WTC11 (cell line): ENCODE results near the gene GLRX. TPM values are rescaled to one million over a fixed set of nuclear protein-coding genes. Genes with fewer than 3 reads are reported as not detected.

Source experiments
- FOXP1 ChIP-seq: sonication (generic); formaldehyde crosslinking; IDR thresholded peaks from 2 replicates; pipeline ENCODE4 v1.8.0; 2022; ENCODE audit warnings: missing genetic modification reagents, mild to moderate bottlenecking, moderate library complexity, borderline replicate concordance
- HMGA2 ChIP-seq: fragments of 250-450 bp; sonication (Bioruptor Pico); IDR thresholded peaks from 2 replicates; pipeline ENCODE4 v1.4.0; 2021; ENCODE audit warnings: mild to moderate bottlenecking, moderate library complexity
- MXD4 ChIP-seq: fragments of 250-450 bp; sonication (Bioruptor Pico); IDR thresholded peaks from 2 replicates; pipeline ENCODE4 v1.8.0; 2021; ENCODE audit warnings: mild to moderate bottlenecking, moderate library complexity, borderline replicate concordance
- NFATC4 ChIP-seq: fragments of 250-450 bp; sonication (Bioruptor Pico); IDR thresholded peaks from 2 replicates; pipeline ENCODE4 v1.9.0; 2021; ENCODE audit warnings: mild to moderate bottlenecking
- NR3C1 ChIP-seq: sonication (generic); formaldehyde crosslinking; conservative IDR thresholded peaks from 2 replicates; pipeline ENCODE4 v1.8.1; 2023; ENCODE audit warnings: low read depth, mild to moderate bottlenecking, missing genetic modification reagents
- SOX15 ChIP-seq: fragments of 250-450 bp; sonication (Bioruptor Pico); IDR thresholded peaks from 2 replicates; pipeline ENCODE4 v1.9.0; 2021; ENCODE audit warnings: mild to moderate bottlenecking
- SP1 ChIP-seq: sonication (generic); formaldehyde crosslinking; conservative IDR thresholded peaks from 2 replicates; pipeline ENCODE4 v1.8.1; 2022; ENCODE audit warnings: missing genetic modification reagents
- total RNA-seq: library from RNA; stranded (reverse); gene quantifications from 3 replicates; pipeline ENCODE4 v1.2.3, GENCODE V29; 2021
- TF ChIP-seq, protein P1 (sequence below): sonication (generic); formaldehyde crosslinking; IDR thresholded peaks from 2 replicates; pipeline ENCODE4 v1.8.1; 2022; ENCODE audit warnings: low read depth, missing genetic modification reagents, borderline replicate concordance
- TF ChIP-seq, protein P2 (sequence below): fragments of 250-450 bp; sonication (Bioruptor Pico); IDR thresholded peaks from 2 replicates; pipeline ENCODE4 v1.9.0; 2021; ENCODE audit warnings: mild to moderate bottlenecking
- TF ChIP-seq, protein P3 (sequence below): sonication (generic); formaldehyde crosslinking; IDR thresholded peaks from 2 replicates; pipeline ENCODE4 v1.8.1; 2023; ENCODE audit warnings: mild to moderate bottlenecking, missing genetic modification reagents
- TF ChIP-seq, protein P4 (sequence below): sonication (generic); formaldehyde crosslinking; conservative IDR thresholded peaks from 2 replicates; pipeline ENCODE4 v1.8.1; 2022; ENCODE audit warnings: mild to moderate bottlenecking, missing genetic modification reagents
- TF ChIP-seq, protein P5 (sequence below): sonication (generic); formaldehyde crosslinking; IDR thresholded peaks from 2 replicates; pipeline ENCODE4 v1.8.1; 2023; ENCODE audit warnings: mild to moderate bottlenecking, moderate library complexity, missing genetic modification reagents
- TF ChIP-seq, protein P6 (sequence below): sonication (generic); formaldehyde crosslinking; IDR thresholded peaks from 2 replicates; pipeline ENCODE4 v1.8.0; 2022; ENCODE audit warnings: mild to moderate bottlenecking, missing genetic modification reagents

The GLRX gene
- total RNA-seq, 1 experiment from 2014 or later = 15.9 TPM

DNA sequence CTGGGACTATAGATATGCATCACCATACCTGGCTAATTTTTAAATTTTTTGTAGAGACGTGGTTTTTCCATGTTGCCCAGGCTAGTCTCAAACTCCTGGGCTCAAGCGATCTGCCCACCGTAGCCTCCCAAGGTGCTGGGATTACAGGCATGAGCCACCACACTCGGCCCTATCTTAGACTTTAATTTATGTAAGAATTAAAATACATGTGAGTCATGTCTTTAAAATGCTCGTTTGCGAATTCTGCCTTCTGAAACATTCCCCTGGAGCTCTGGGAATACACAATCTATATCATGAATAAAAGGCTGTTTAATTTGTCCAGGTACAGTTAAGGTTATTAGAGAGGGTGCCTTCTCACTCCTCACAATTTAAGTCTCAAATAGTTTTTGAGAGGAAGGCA lies 58.6 kb downstream of the GLRX start (continued):
- TF ChIP-seq, protein P1, sequence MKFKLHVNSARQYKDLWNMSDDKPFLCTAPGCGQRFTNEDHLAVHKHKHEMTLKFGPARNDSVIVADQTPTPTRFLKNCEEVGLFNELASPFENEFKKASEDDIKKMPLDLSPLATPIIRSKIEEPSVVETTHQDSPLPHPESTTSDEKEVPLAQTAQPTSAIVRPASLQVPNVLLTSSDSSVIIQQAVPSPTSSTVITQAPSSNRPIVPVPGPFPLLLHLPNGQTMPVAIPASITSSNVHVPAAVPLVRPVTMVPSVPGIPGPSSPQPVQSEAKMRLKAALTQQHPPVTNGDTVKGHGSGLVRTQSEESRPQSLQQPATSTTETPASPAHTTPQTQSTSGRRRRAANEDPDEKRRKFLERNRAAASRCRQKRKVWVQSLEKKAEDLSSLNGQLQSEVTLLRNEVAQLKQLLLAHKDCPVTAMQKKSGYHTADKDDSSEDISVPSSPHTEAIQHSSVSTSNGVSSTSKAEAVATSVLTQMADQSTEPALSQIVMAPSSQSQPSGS (CRISPR knock-in tag) = no peak
- TF ChIP-seq, protein P2, sequence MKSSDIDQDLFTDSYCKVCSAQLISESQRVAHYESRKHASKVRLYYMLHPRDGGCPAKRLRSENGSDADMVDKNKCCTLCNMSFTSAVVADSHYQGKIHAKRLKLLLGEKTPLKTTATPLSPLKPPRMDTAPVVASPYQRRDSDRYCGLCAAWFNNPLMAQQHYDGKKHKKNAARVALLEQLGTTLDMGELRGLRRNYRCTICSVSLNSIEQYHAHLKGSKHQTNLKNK = no peak
- TF ChIP-seq, protein P3, sequence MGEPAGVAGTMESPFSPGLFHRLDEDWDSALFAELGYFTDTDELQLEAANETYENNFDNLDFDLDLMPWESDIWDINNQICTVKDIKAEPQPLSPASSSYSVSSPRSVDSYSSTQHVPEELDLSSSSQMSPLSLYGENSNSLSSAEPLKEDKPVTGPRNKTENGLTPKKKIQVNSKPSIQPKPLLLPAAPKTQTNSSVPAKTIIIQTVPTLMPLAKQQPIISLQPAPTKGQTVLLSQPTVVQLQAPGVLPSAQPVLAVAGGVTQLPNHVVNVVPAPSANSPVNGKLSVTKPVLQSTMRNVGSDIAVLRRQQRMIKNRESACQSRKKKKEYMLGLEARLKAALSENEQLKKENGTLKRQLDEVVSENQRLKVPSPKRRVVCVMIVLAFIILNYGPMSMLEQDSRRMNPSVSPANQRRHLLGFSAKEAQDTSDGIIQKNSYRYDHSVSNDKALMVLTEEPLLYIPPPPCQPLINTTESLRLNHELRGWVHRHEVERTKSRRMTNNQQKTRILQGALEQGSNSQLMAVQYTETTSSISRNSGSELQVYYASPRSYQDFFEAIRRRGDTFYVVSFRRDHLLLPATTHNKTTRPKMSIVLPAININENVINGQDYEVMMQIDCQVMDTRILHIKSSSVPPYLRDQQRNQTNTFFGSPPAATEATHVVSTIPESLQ (CRISPR knock-in tag) = no peak
- no peak for TF ChIP-seq NR3C1
- TF ChIP-seq SP1 (CRISPR knock-in tag) = no peak
- TF ChIP-seq, protein P4, sequence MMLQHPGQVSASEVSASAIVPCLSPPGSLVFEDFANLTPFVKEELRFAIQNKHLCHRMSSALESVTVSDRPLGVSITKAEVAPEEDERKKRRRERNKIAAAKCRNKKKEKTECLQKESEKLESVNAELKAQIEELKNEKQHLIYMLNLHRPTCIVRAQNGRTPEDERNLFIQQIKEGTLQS (CRISPR knock-in tag) = no peak
- TF ChIP-seq, protein P5, sequence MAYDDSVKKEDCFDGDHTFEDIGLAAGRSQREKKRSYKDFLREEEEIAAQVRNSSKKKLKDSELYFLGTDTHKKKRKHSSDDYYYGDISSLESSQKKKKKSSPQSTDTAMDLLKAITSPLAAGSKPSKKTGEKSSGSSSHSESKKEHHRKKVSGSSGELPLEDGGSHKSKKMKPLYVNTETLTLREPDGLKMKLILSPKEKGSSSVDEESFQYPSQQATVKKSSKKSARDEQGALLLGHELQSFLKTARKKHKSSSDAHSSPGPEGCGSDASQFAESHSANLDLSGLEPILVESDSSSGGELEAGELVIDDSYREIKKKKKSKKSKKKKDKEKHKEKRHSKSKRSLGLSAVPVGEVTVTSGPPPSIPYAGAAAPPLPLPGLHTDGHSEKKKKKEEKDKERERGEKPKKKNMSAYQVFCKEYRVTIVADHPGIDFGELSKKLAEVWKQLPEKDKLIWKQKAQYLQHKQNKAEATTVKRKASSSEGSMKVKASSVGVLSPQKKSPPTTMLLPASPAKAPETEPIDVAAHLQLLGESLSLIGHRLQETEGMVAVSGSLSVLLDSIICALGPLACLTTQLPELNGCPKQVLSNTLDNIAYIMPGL (CRISPR knock-in tag) = no peak
- no peak for TF ChIP-seq NFATC4
- no peak for TF ChIP-seq SOX15 (CRISPR knock-in tag)
- TF ChIP-seq FOXP1 (CRISPR knock-in tag) = no peak
- TF ChIP-seq, protein P6, sequence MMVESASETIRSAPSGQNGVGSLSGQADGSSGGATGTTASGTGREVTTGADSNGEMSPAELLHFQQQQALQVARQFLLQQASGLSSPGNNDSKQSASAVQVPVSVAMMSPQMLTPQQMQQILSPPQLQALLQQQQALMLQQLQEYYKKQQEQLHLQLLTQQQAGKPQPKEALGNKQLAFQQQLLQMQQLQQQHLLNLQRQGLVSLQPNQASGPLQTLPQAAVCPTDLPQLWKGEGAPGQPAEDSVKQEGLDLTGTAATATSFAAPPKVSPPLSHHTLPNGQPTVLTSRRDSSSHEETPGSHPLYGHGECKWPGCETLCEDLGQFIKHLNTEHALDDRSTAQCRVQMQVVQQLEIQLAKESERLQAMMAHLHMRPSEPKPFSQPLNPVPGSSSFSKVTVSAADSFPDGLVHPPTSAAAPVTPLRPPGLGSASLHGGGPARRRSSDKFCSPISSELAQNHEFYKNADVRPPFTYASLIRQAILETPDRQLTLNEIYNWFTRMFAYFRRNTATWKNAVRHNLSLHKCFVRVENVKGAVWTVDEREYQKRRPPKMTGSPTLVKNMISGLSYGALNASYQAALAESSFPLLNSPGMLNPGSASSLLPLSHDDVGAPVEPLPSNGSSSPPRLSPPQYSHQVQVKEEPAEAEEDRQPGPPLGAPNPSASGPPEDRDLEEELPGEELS (CRISPR knock-in tag) = no peak
- TF ChIP-seq MXD4 = no peak
- no peak for TF ChIP-seq HMGA2 (CRISPR knock-in tag)
- TF ChIP-seq, all 79 proteins: peak for 0

Other genes with a start within 250 kb of the GLRX start
- gene GPR150, start 202.6 kb downstream of the GLRX start, total RNA-seq = 0.09 to 0.13 TPM (median 0.11 TPM) in 3 replicates
- gene RFESD, start 175.9 kb downstream of the GLRX start, total RNA-seq = 2.7 to 5.7 TPM (median 4.5 TPM) in 3 replicates
- not detected in 3 replicates for gene SPATA9, start 139.7 kb downstream of the GLRX start, total RNA-seq
- gene RHOBTB3, start 91.4 kb downstream of the GLRX start, total RNA-seq = 9.9 to 13.8 TPM (median 11.2 TPM) in 3 replicates
- 20.5 to 24.4 TPM (median 23.9 TPM) in 3 replicates for gene ELL2, start 139.1 kb upstream of the GLRX start, total RNA-seq